Activated CD4-positive, alpha-beta T cell treated with anti-CD3 and anti-CD28 coated beads for 24 hours (primary cell): Measurements from ENCODE around the gene SRRM5.
"Not testable (repeated sequence)": the region's sequence is repeated elsewhere in the genome, so short reads cannot be mapped to it uniquely, and the experiment has no call there.

Source experiments
- DNase-seq, 2 donors: peaks; one replicate each; pipeline ENCODE4 v3.0.0-alpha.2; 2020; ENCODE audit warnings: low read depth in 2 of 2

SRRM5 gene

GRCh38 chr19:43611788-43612187 lies at the start of gene SRRM5:
SRRM5 (plus strand) TSS chr19:43612088; CDS start chr19:43612122, 34 bp downstream.
- no peak for DNase-seq

- DNase-seq = no peak
Observed at GRCh38 chr19:43562226-43562697, 49.6 kb upstream of the SRRM5 start.

GRCh38 chr19:43562698-43563241 lies 49.1 kb upstream of the SRRM5 start:
- peak; percentile 36 to 42 for DNase-seq

GRCh38 chr19:43563816-43564457 lies 48.0 kb upstream of the SRRM5 start:
- DNase-seq = no peak

GRCh38 chr19:43564800-43565199 lies 47.1 kb upstream of the SRRM5 start:
- no peak for DNase-seq

GRCh38 chr19:43569657-43570056 lies 42.2 kb upstream of the SRRM5 start:
- no peak for DNase-seq

GRCh38 chr19:43570174-43570791 lies 41.6 kb upstream of the SRRM5 start:
- no peak for DNase-seq

GRCh38 chr19:43572171-43572588 lies 39.7 kb upstream of the SRRM5 start:
- no peak for DNase-seq

- DNase-seq = no peak
Observed at GRCh38 chr19:43574424-43575155, 37.3 kb upstream of the SRRM5 start.

- peak; percentile 92 to 95 for DNase-seq
Observed at GRCh38 chr19:43575156-43575950, 36.5 kb upstream of the SRRM5 start, which contains the start of the genes PINLYP and XRCC1. PINLYP (plus strand) TSS chr19:43575801; CDS start chr19:43577192, 1,391 bp downstream. XRCC1 (minus strand) TSS chr19:43575527; CDS start chr19:43575458, 69 bp downstream.

GRCh38 chr19:43575955-43576878 lies 35.7 kb upstream of the SRRM5 start:
- no peak for DNase-seq

- DNase-seq = no peak
Observed at GRCh38 chr19:43578787-43579186, 33.1 kb upstream of the SRRM5 start.

GRCh38 chr19:43581467-43581866 lies 30.4 kb upstream of the SRRM5 start:
- DNase-seq = no peak

- no peak for DNase-seq
Observed at GRCh38 chr19:43582495-43582894, 29.4 kb upstream of the SRRM5 start.

GRCh38 chr19:43584484-43584883 lies 27.4 kb upstream of the SRRM5 start:
- DNase-seq = no peak

- no peak for DNase-seq
Observed at GRCh38 chr19:43586346-43586745, 25.5 kb upstream of the SRRM5 start.

GRCh38 chr19:43587029-43587428 lies 24.9 kb upstream of the SRRM5 start:
- DNase-seq = not testable (repeated sequence)

GRCh38 chr19:43589277-43589676 lies 22.6 kb upstream of the SRRM5 start:
- no peak for DNase-seq

GRCh38 chr19:43589678-43590077 lies 22.2 kb upstream of the SRRM5 start:
- DNase-seq = no peak
